HG03378 (cell line): ENCODE results near the gene TMCC3.
A peak's percentile ranks its signal among the peaks of the same experiment; 100 is the strongest.
"Not testable (repeated sequence)": the region's sequence is repeated elsewhere in the genome, so short reads cannot be mapped to it uniquely, and the experiment has no call there.

ENCODE experiments used
- ATAC-seq: cut with Tn5 transposase; IDR thresholded peaks from one replicate; pipeline ENCODE4 v1.9.1; 2021; ENCODE audit warnings: mild to moderate bottlenecking, moderate library complexity; ENCODE audit not compliant: unreplicated experiment

Gene TMCC3

GRCh38 chr12:94636462-94637085 lies 13.8 kb downstream of the TMCC3 start:
- ATAC-seq, result no peak

- no peak for ATAC-seq
Observed at GRCh38 chr12:94634717-94635116, 15.6 kb downstream of the TMCC3 start.

- ATAC-seq, result no peak
Observed at GRCh38 chr12:94633401-94633800, 17.0 kb downstream of the TMCC3 start.

GRCh38 chr12:94631058-94631457 lies 19.3 kb downstream of the TMCC3 start:
- ATAC-seq, result no peak

- no peak for ATAC-seq
Observed at GRCh38 chr12:94628819-94629472, 21.4 kb downstream of the TMCC3 start.

GRCh38 chr12:94628369-94628768 lies 22.0 kb downstream of the TMCC3 start:
- no peak for ATAC-seq

- no peak for ATAC-seq
Observed at GRCh38 chr12:94625531-94625930, 24.8 kb downstream of the TMCC3 start.

GRCh38 chr12:94623161-94623920 lies 27.0 kb downstream of the TMCC3 start:
- ATAC-seq, result no peak

GRCh38 chr12:94622475-94622874 lies 27.9 kb downstream of the TMCC3 start:
- ATAC-seq, result no peak

GRCh38 chr12:94621662-94622359 lies 28.5 kb downstream of the TMCC3 start:
- peak; percentile 98 for ATAC-seq

- no peak for ATAC-seq
Observed at GRCh38 chr12:94620621-94621020, 29.7 kb downstream of the TMCC3 start.

- no peak for ATAC-seq
Observed at GRCh38 chr12:94618995-94619695, 31.2 kb downstream of the TMCC3 start.

GRCh38 chr12:94617101-94617500 lies 33.3 kb downstream of the TMCC3 start:
- ATAC-seq, result no peak

- ATAC-seq, result no peak
Observed at GRCh38 chr12:94616203-94616729, 34.1 kb downstream of the TMCC3 start.

GRCh38 chr12:94615260-94616181 lies 34.8 kb downstream of the TMCC3 start:
- no peak for ATAC-seq

GRCh38 chr12:94614288-94614721 lies 36.1 kb downstream of the TMCC3 start:
- ATAC-seq, result no peak

- ATAC-seq, result no peak
Observed at GRCh38 chr12:94609917-94610443, 40.4 kb downstream of the TMCC3 start.

GRCh38 chr12:94606810-94607209 lies 43.5 kb downstream of the TMCC3 start:
- not testable (repeated sequence) for ATAC-seq

- ATAC-seq, result no peak
Observed at GRCh38 chr12:94604366-94604698, 46.0 kb downstream of the TMCC3 start.
